HCT116 (cell line): ENCODE measurements around the gene TBX20.
"Not testable (repeated sequence)": the region's sequence is repeated elsewhere in the genome, so short reads cannot be mapped to it uniquely, and the experiment has no call there.

ENCODE experiments used
- EZH2phosphoT487 ChIP-seq: fragments of 200-600 bp; IDR thresholded peaks from 2 replicates; pipeline ENCODE4 v1.6.1; 2018; ENCODE audit warnings: antibody characterized with exemption, borderline replicate concordance
- POLR2AphosphoS5 ChIP-seq: IDR thresholded peaks from 2 replicates; pipeline ENCODE4 v1.6.1; 2011; ENCODE audit warnings: mild to moderate bottlenecking, low read depth, low read length, moderate library complexity
- TF ChIP-seq, protein P1 (sequence below), 3 experiments: fragments of 200-600 bp in 1 of 3; sonication (generic) in 1 of 3; IDR thresholded peaks in 2 of 3; conservative IDR thresholded peaks in 1 of 3; 2 replicates each; pipeline ENCODE4 v1.5.1; 2012 to 2017; ENCODE audit warnings: low read depth in 2 of 3, low read length in 2 of 3, antibody characterized with exemption in 1 of 3, borderline replicate concordance in 1 of 3, control low read depth in 1 of 3, mild to moderate bottlenecking in 1 of 3, mixed read lengths in 1 of 3, mixed run types in 1 of 3, moderate library complexity in 1 of 3; ENCODE audit not compliant: insufficient read depth in 1 of 3

DNA sequence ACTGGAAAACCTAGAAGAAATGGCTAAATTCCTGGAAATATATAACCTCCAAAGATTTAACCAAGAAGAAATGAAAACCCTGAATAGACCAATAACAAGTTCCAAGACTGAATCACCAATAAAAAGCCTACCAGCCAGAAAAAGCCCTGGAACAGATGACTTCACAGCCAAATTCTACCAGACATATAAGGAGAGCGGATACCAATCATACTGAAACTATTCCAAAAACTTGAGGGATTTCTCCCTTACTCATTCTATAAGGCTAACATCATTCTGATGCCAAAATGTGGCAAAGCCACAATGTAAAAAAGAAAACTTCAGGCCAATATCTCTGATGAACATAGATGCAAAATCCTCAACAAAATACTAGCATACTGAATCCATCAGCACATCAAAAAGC is 86.7 kb downstream of the TBX20 start:
- TF ChIP-seq, protein P1, sequence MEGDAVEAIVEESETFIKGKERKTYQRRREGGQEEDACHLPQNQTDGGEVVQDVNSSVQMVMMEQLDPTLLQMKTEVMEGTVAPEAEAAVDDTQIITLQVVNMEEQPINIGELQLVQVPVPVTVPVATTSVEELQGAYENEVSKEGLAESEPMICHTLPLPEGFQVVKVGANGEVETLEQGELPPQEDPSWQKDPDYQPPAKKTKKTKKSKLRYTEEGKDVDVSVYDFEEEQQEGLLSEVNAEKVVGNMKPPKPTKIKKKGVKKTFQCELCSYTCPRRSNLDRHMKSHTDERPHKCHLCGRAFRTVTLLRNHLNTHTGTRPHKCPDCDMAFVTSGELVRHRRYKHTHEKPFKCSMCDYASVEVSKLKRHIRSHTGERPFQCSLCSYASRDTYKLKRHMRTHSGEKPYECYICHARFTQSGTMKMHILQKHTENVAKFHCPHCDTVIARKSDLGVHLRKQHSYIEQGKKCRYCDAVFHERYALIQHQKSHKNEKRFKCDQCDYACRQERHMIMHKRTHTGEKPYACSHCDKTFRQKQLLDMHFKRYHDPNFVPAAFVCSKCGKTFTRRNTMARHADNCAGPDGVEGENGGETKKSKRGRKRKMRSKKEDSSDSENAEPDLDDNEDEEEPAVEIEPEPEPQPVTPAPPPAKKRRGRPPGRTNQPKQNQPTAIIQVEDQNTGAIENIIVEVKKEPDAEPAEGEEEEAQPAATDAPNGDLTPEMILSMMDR (IDR thresholded peaks at IDR 0.05 in 2 of 3, conservative IDR thresholded peaks at IDR 0.05 in 1 of 3; ENCODE audit: borderline replicate concordance in 1 of 3, insufficient read depth in 1 of 3, low read depth in 2 of 3, low read length in 2 of 3) = not testable (repeated sequence)
- not testable (repeated sequence) for TF ChIP-seq EZH2phosphoT487, POLR2AphosphoS5
